Measurements from ENCODE around the gene PCNX2.
"Not testable (repeated sequence)": the region's sequence is repeated elsewhere in the genome, so short reads cannot be mapped to it uniquely, and the experiment has no call there.

Gene PCNX2

GRCh38 chr1:233005703-233006102, 289.8 kb downstream of the PCNX2 start:
- TF ChIP-seq CTCF (IDR thresholded peaks at IDR 0.05; ENCODE audit: insufficient read depth, low read depth, low read length, missing control alignments): no peak
- no peak overlapping the region for H3K4me3 ChIP-seq (ENCODE audit: low read length)
- DNase-seq (ENCODE audit: low read depth): no peak

GRCh38 chr1:233005156-233005555, 290.4 kb downstream of the PCNX2 start:
- no peak overlapping the region for H3K4me3 ChIP-seq (ENCODE audit: low read length)
- TF ChIP-seq CTCF (IDR thresholded peaks at IDR 0.05; ENCODE audit: insufficient read depth, low read depth, low read length, missing control alignments): no peak
- DNase-seq (ENCODE audit: low read depth): no peak

GRCh38 chr1:233004451-233004850, 291.1 kb downstream of the PCNX2 start:
- DNase-seq (ENCODE audit: low read depth): no peak
- no peak for TF ChIP-seq CTCF (IDR thresholded peaks at IDR 0.05; ENCODE audit: insufficient read depth, low read depth, low read length, missing control alignments)

GRCh38 chr1:233003638-233004037, 291.9 kb downstream of the PCNX2 start:
- not testable (repeated sequence) for H3K4me3 ChIP-seq (ENCODE audit: low read length); DNase-seq (ENCODE audit: low read depth)

More at GRCh38 chr1:233004451-233004850, 291.1 kb downstream of the PCNX2 start:
- no peak overlapping the region for H3K4me3 ChIP-seq (ENCODE audit: low read length)

GRCh38 chr1:232999956-233000625, 295.4 kb downstream of the PCNX2 start:
- no peak overlapping the region for H3K4me3 ChIP-seq (ENCODE audit: low read length)
- no peak for DNase-seq (ENCODE audit: low read depth)

GRCh38 chr1:232998646-232999045, 296.9 kb downstream of the PCNX2 start:
- no peak for TF ChIP-seq CTCF (IDR thresholded peaks at IDR 0.05; ENCODE audit: insufficient read depth, low read depth, low read length, missing control alignments)
- no peak for DNase-seq (ENCODE audit: low read depth)
- no peak overlapping the region for H3K4me3 ChIP-seq (ENCODE audit: low read length)

More at GRCh38 chr1:232999956-233000625, 295.4 kb downstream of the PCNX2 start:
- no peak for TF ChIP-seq CTCF (IDR thresholded peaks at IDR 0.05; ENCODE audit: insufficient read depth, low read depth, low read length, missing control alignments)

GRCh38 chr1:232998138-232998537, 297.4 kb downstream of the PCNX2 start:
- TF ChIP-seq CTCF (IDR thresholded peaks at IDR 0.05; ENCODE audit: insufficient read depth, low read depth, low read length, missing control alignments): no peak
- no peak for DNase-seq (ENCODE audit: low read depth)
- no peak overlapping the region for H3K4me3 ChIP-seq (ENCODE audit: low read length)

All from epithelial cell of esophagus (primary cell).